PC-9 (cell line): Measurements from ENCODE around the gene SOX13. TPM values are rescaled to one million over a fixed set of nuclear protein-coding genes. Genes with fewer than 3 reads are reported as not detected.

Experiments
- BruUV-seq: library from RNA; stranded (reverse); fragments of 400-500 nt; replicated peaks from 2 replicates; lab custom pipeline; 2021; lab: Mats Ljungman, UMichigan
- CTCF ChIA-PET: fragments of 300-600 bp; sonication (Branson Sonifier 250); formaldehyde crosslinking; loops from one replicate; lab custom pipeline; 2022; ENCODE audit warnings: antibody characterized with exemption; lab: Charles Lee
- POLR2A ChIA-PET: fragments of 300-600 bp; sonication (Branson Sonifier 250); formaldehyde crosslinking; loops from one replicate; lab custom pipeline; 2022; ENCODE audit warnings: antibody characterized with exemption; ENCODE audit not compliant: unreplicated experiment; lab: Charles Lee
- DNase-seq, 2 experiments: peaks; one replicate each; pipeline versions ENCODE4 v3.0.0 to v3.0.0-alpha.2; 2015 to 2022; ENCODE audit warnings: mixed read lengths in 1 of 2
- H2AFZ ChIP-seq: fragments of 200-600 bp; sonication (generic); 2 replicates; pipeline ENCODE4 v1.8.1; 2017; ENCODE audit warnings: antibody characterized with exemption
- H3F3A ChIP-seq: fragments of 200-600 bp; sonication (generic); 2 replicates; pipeline ENCODE4 v1.8.1; 2017; ENCODE audit warnings: antibody characterized with exemption, mild to moderate bottlenecking, low read depth; ENCODE audit not compliant: insufficient read depth
- H3K27ac ChIP-seq: fragments of 200-600 bp; sonication (generic); 2 replicates; pipeline ENCODE4 v1.6.1; 2016; ENCODE audit warnings: mixed run types
- H3K27me3 ChIP-seq: fragments of 200-600 bp; sonication (generic); 2 replicates; pipeline ENCODE4 v1.6.1; 2016; ENCODE audit warnings: low read depth, mixed run types; ENCODE audit not compliant: insufficient read depth
- H3K36me3 ChIP-seq: fragments of 200-600 bp; sonication (generic); 2 replicates; pipeline ENCODE4 v1.6.1; 2016; ENCODE audit warnings: low read depth, mixed run types
- H3K4me1 ChIP-seq: fragments of 200-600 bp; sonication (generic); replicated peaks from 2 replicates; pipeline ENCODE4 v1.6.1; 2016; ENCODE audit warnings: mixed run types; ENCODE audit not compliant: insufficient read depth
- H3K4me2 ChIP-seq: fragments of 200-600 bp; sonication (generic); 2 replicates; pipeline ENCODE4 v1.6.1; 2017; ENCODE audit warnings: mixed run types
- H3K4me3 ChIP-seq: fragments of 200-600 bp; sonication (generic); 2 replicates; pipeline ENCODE4 v1.6.1; 2016; ENCODE audit warnings: mixed run types
- H3K79me2 ChIP-seq: fragments of 200-600 bp; sonication (generic); 2 replicates; pipeline ENCODE4 v1.6.1; 2017; ENCODE audit warnings: low read depth, mixed run types
- H3K9me2 ChIP-seq: fragments of 200-600 bp; sonication (generic); 2 replicates; pipeline ENCODE4 v1.8.1; 2017; ENCODE audit warnings: mild to moderate bottlenecking; ENCODE audit not compliant: insufficient read depth
- H3K9me3 ChIP-seq: fragments of 200-600 bp; sonication (generic); 2 replicates; pipeline ENCODE4 v1.8.1; 2016; ENCODE audit warnings: low read depth; ENCODE audit not compliant: insufficient read depth
- H4K20me1 ChIP-seq: fragments of 200-600 bp; sonication (generic); 2 replicates; pipeline ENCODE4 v1.8.1; 2017; ENCODE audit not compliant: insufficient read depth
- EZH2 ChIP-seq: fragments of 200-600 bp; sonication (generic); IDR thresholded peaks from 2 replicates; pipeline ENCODE4 v1.8.0; 2017; ENCODE audit warnings: antibody characterized with exemption, low read depth
- intact Hi-C: fragments of 100-400 bp; cut with micrococcal nuclease; formaldehyde crosslinking; loops from one replicate; pipeline ENCODE4 v1.10.0; 2022; ENCODE audit not compliant: unreplicated experiment
- total RNA-seq: library from RNA; stranded (reverse); gene quantifications from 2 replicates; pipeline ENCODE4 v1.2.3, GENCODE V29; 2021
- TF ChIP-seq, protein P1 (sequence below): fragments of 200-600 bp; sonication (generic); conservative IDR thresholded peaks from 2 replicates; pipeline ENCODE4 v1.6.1; 2017; ENCODE audit warnings: mixed run types, antibody characterized with exemption, mild to moderate bottlenecking, moderate library complexity

Gene SOX13
- total RNA-seq, 1 experiment from 2014 or later, result 89.9 TPM

DNA sequence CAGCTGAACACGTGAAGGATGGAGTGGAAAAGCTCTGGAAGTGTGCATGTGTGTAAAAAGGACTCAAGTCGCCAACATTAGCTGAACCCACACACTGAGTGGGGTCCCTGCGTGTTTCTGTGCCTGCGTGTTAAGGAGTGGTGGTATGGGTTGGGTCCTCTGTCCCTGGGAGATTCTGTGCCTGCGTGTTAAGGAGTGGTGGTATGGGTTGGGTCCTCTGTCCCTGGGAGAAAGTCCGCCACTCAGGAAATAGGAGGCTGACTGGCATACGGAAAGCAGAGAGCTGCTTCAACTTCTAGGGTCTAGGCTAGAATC is 7.0 kb upstream of the SOX13 start:
- H4K20me1 ChIP-seq, result no peaks in the 10 kb centered on the region
- BruUV-seq, result no TSS peak
- H3F3A ChIP-seq, result 0 out of 2 replicates have a peak, but pooled peaks cover 1% of the 10 kb centered on the region
- H3K36me3 ChIP-seq, result no peaks in the 10 kb centered on the region
- H3K4me3 ChIP-seq, result no peak overlapping the region
- H3K79me2 ChIP-seq, result no peaks in the 10 kb centered on the region
- H3K4me2 ChIP-seq, result no peak overlapping the region
- TF ChIP-seq EZH2, result no peak
- TF ChIP-seq, protein P1, sequence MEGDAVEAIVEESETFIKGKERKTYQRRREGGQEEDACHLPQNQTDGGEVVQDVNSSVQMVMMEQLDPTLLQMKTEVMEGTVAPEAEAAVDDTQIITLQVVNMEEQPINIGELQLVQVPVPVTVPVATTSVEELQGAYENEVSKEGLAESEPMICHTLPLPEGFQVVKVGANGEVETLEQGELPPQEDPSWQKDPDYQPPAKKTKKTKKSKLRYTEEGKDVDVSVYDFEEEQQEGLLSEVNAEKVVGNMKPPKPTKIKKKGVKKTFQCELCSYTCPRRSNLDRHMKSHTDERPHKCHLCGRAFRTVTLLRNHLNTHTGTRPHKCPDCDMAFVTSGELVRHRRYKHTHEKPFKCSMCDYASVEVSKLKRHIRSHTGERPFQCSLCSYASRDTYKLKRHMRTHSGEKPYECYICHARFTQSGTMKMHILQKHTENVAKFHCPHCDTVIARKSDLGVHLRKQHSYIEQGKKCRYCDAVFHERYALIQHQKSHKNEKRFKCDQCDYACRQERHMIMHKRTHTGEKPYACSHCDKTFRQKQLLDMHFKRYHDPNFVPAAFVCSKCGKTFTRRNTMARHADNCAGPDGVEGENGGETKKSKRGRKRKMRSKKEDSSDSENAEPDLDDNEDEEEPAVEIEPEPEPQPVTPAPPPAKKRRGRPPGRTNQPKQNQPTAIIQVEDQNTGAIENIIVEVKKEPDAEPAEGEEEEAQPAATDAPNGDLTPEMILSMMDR, result no peak
- ChIA-PET CTCF (interaction anchor here (0.6 kb wide), 1 partner anchor 264 kb away, joined by 3 read pairs; no protein-coding TSS in a partner anchor), POLR2A (no interaction called here)
- intact Hi-C loops, result no loop called here
- DNase-seq, result no peak
- H3K27me3 ChIP-seq, result no peaks in the 10 kb centered on the region
- H3K9me3 ChIP-seq, result no peaks in the 10 kb centered on the region
- H2AFZ ChIP-seq, result no peak overlapping the region
- peaks cover 4% of the 10 kb centered on the region; the same call in 1 of the 2 replicates for H3K4me1 ChIP-seq
- H3K27ac ChIP-seq, result no peak overlapping the region
- H3K9me2 ChIP-seq, result no peaks in the 10 kb centered on the region

DNA sequence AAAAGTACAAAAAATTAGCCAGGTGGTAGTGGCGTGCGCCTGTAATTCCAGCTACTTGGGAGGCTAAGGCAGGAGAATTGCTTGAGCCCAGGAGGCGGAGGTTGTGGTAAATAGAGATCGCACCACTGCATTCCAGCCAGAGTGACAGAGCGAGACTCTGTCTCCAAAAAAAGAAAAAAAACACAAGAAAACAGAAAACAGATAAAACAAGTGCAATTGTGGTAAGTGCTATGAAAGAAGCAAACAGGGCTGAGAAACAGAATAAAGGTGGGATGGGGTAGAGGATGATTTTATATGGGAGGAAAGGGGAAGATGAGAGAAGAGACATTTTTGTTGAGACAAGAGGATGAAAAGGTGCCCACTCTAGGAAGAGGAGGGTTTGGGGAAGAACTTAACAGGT is 5.0 kb upstream of the SOX13 start:
- intact Hi-C loops, result no loop called here
- TF ChIP-seq EZH2, result no peak
- TF ChIP-seq, protein P1, result no peak

DNA sequence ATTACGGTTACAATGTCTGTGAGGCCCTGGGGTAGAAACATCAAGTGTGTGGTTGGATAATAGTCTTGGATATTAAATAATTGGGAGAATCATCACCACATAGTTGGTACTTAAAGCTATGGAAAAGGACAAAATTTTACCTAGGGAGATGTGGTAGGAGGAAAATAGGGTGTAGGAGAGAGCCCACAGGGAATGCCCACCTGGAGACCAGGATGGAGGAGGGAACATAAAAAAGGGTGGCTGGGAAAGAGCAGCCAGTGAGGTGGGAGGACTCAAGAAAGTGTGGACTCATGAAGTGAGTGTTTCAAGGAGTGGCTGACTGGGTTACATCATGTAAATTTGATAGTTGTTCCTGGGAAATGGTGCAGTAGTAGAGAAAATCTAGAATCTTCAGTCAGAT is 3.0 kb upstream of the SOX13 start:
- Histone ChIP-seq H3K4me3 (no peak overlapping the region), H3K27me3 (no peaks in the 10 kb centered on the region), H3K9me3 (no peaks in the 10 kb centered on the region), H3K9me2 (no peaks in the 10 kb centered on the region), H3K4me2 (no peak overlapping the region), H3K4me1 (no peaks in the 10 kb centered on the region), H3K27ac (no peak overlapping the region), H4K20me1 (peaks cover 7% of the 10 kb centered on the region; the same call in 1 of the 2 replicates), H3F3A (0 out of 2 replicates have a peak, but pooled peaks cover 3% of the 10 kb centered on the region), H3K36me3 (no peaks in the 10 kb centered on the region), H2AFZ (no peak overlapping the region), H3K79me2 (peaks cover 19% of the 10 kb centered on the region)
- ChIA-PET POLR2A (no interaction called here), CTCF (no interaction called here)
- DNase-seq, result no peak
- no TSS peak for BruUV-seq
- TF ChIP-seq, protein P1, result no peak
- TF ChIP-seq EZH2, result no peak
- intact Hi-C loops, result loop anchor here (5.0 to 10.0 kb wide), 2 partner anchors 183 to 425 kb away; partner anchors contain the start of gene PIK3C2B

More for the DNA sequence above, 5.0 kb upstream of the SOX13 start:
- no peaks in the 10 kb centered on the region for H3K9me2 ChIP-seq
- BruUV-seq, result no TSS peak
- no peak overlapping the region for H3K4me3 ChIP-seq
- no peaks in the 10 kb centered on the region for H4K20me1 ChIP-seq
- H3K79me2 ChIP-seq, result no peaks in the 10 kb centered on the region
- CTCF ChIA-PET, result no interaction called here
- H3K4me1 ChIP-seq, result no peaks in the 10 kb centered on the region
- 0 out of 2 replicates have a peak, but pooled peaks cover 3% of the 10 kb centered on the region for H3F3A ChIP-seq
- H3K36me3 ChIP-seq, result no peaks in the 10 kb centered on the region
- H3K4me2 ChIP-seq, result no peak overlapping the region
- no peak for DNase-seq
- POLR2A ChIA-PET, result no interaction called here
- no peaks in the 10 kb centered on the region for H3K27me3 ChIP-seq
- no peak overlapping the region for H3K27ac ChIP-seq
- H2AFZ ChIP-seq, result no peak overlapping the region
- no peaks in the 10 kb centered on the region for H3K9me3 ChIP-seq
